ENCODE measurements around the gene NCOA6.
"Not testable (repeated sequence)": the region's sequence is repeated elsewhere in the genome, so short reads cannot be mapped to it uniquely, and the experiment has no call there.

The NCOA6 gene

GRCh38 chr20:34773726-34774125 is 51.7 kb downstream of the NCOA6 start:
- no peak for DNase-seq

GRCh38 chr20:34772437-34772836 is 53.0 kb downstream of the NCOA6 start:
- DNase-seq = no peak

- no peak for DNase-seq
These were observed 53.8 kb downstream of the NCOA6 start for GRCh38 chr20:34771680-34772081.

GRCh38 chr20:34768096-34768495 is 57.4 kb downstream of the NCOA6 start:
- no peak for DNase-seq

GRCh38 chr20:34762031-34762555 is 63.4 kb downstream of the NCOA6 start:
- DNase-seq = no peak

- no peak for DNase-seq
These were observed 70.1 kb downstream of the NCOA6 start for GRCh38 chr20:34755367-34755766.

- no peak for DNase-seq
These were observed 70.8 kb downstream of the NCOA6 start for GRCh38 chr20:34754611-34755010.

- DNase-seq = no peak
These were observed 71.6 kb downstream of the NCOA6 start for GRCh38 chr20:34753706-34754461.

GRCh38 chr20:34751453-34751852 is 74.0 kb downstream of the NCOA6 start:
- no peak for DNase-seq

GRCh38 chr20:34750484-34750883 is 75.0 kb downstream of the NCOA6 start:
- DNase-seq = no peak

GRCh38 chr20:34748709-34749108 is 76.7 kb downstream of the NCOA6 start:
- no peak for DNase-seq

- no peak for DNase-seq
These were observed 78.0 kb downstream of the NCOA6 start for GRCh38 chr20:34747479-34747878.

- DNase-seq = no peak
These were observed 78.8 kb downstream of the NCOA6 start for GRCh38 chr20:34746674-34747073.

GRCh38 chr20:34744847-34745246 is 80.6 kb downstream of the NCOA6 start:
- no peak for DNase-seq

- DNase-seq = no peak
These were observed 81.1 kb downstream of the NCOA6 start for GRCh38 chr20:34744340-34744739.

GRCh38 chr20:34743039-34743438 is 82.4 kb downstream of the NCOA6 start:
- DNase-seq = no peak

GRCh38 chr20:34736106-34736735 is 89.2 kb downstream of the NCOA6 start:
- no peak for DNase-seq

GRCh38 chr20:34732523-34732922 is 92.9 kb downstream of the NCOA6 start:
- DNase-seq = no peak

GRCh38 chr20:34729416-34729815 is 96.0 kb downstream of the NCOA6 start:
- DNase-seq = no peak

- DNase-seq = no peak
These were observed 101.3 kb downstream of the NCOA6 start for GRCh38 chr20:34724172-34724571.

- not testable (repeated sequence) for DNase-seq
These were observed 102.9 kb downstream of the NCOA6 start for GRCh38 chr20:34722560-34722959.

GRCh38 chr20:34720266-34720665 is 105.2 kb downstream of the NCOA6 start:
- no peak for DNase-seq

GRCh38 chr20:34719242-34720017 is 106.0 kb downstream of the NCOA6 start:
- not testable (repeated sequence) for DNase-seq
